Forelimb muscle (tissue), 1 donor: Measurements from ENCODE around the gene AQP3. TPM values are rescaled to one million over a fixed set of nuclear protein-coding genes. Genes with fewer than 3 reads are reported as not detected.
"Not testable (repeated sequence)": the region's sequence is repeated elsewhere in the genome, so short reads cannot be mapped to it uniquely, and the experiment has no call there.

Experiments used
- DNase-seq: peaks from one replicate; pipeline ENCODE4 v3.0.0-alpha.2; 2013; ENCODE audit warnings: low read depth
- polyA plus RNA-seq: library from polyadenylated mRNA; unstranded; fragments of 120-200 nt; gene quantifications from one replicate; pipeline ENCODE4 v1.2.1, GENCODE V29; 2013; ENCODE audit not compliant: insufficient read length

Gene AQP3
- polyA plus RNA-seq, 1 donor: 5.3 TPM

- no peak for DNase-seq
Observed at GRCh38 chr9:33414889-33415500, 32.4 kb downstream of the AQP3 start.

- no peak for DNase-seq
Observed at GRCh38 chr9:33414268-33414667, 33.1 kb downstream of the AQP3 start.

GRCh38 chr9:33408087-33408486 is 39.3 kb downstream of the AQP3 start:
- no peak for DNase-seq

GRCh38 chr9:33407061-33407460 is 40.3 kb downstream of the AQP3 start:
- no peak for DNase-seq

- DNase-seq: no peak
Observed at GRCh38 chr9:33404788-33405362, 42.5 kb downstream of the AQP3 start.

- no peak for DNase-seq
Observed at GRCh38 chr9:33403941-33404787, 43.2 kb downstream of the AQP3 start.

GRCh38 chr9:33402371-33402770 is 45.0 kb downstream of the AQP3 start, which contains the start of gene AQP7:
Gene AQP7, minus strand, starts transcription at chr9:33402568. Its CDS starts 1,306 bp downstream, at chr9:33401262.
- not testable (repeated sequence) for DNase-seq

- not testable (repeated sequence) for DNase-seq
Observed at GRCh38 chr9:33401809-33402208, 45.6 kb downstream of the AQP3 start.

- not testable (repeated sequence) for DNase-seq
Observed at GRCh38 chr9:33399047-33399446, 48.3 kb downstream of the AQP3 start.

- DNase-seq: not testable (repeated sequence)
Observed at GRCh38 chr9:33397801-33398200, 49.6 kb downstream of the AQP3 start.

- not testable (repeated sequence) for DNase-seq
Observed at GRCh38 chr9:33395159-33395879, 52.1 kb downstream of the AQP3 start.

GRCh38 chr9:33393986-33394385 is 53.4 kb downstream of the AQP3 start:
- not testable (repeated sequence) for DNase-seq

- no peak for DNase-seq
Observed at GRCh38 chr9:33393581-33393980, 53.8 kb downstream of the AQP3 start.

- not testable (repeated sequence) for DNase-seq
Observed at GRCh38 chr9:33392591-33393021, 54.8 kb downstream of the AQP3 start.

Other genes starting within 250 kb of the AQP3 start
- not detected for gene SPINK4, start 207.4 kb downstream of the AQP3 start, polyA plus RNA-seq
- gene BAG1, start 182.9 kb downstream of the AQP3 start, polyA plus RNA-seq: 75.7 TPM
- gene CHMP5, start 182.5 kb downstream of the AQP3 start, polyA plus RNA-seq: 72.3 TPM
- gene NFX1, start 157.1 kb downstream of the AQP3 start, polyA plus RNA-seq: 26.0 TPM
- gene AQP7, start 45.0 kb downstream of the AQP3 start, polyA plus RNA-seq: 1.9 TPM
- gene NOL6, start 26.3 kb upstream of the AQP3 start, polyA plus RNA-seq: 20.8 TPM
- 0.06 TPM for gene ANKRD18B, start 76.7 kb upstream of the AQP3 start, polyA plus RNA-seq